Astrocyte (in vitro differentiated cells and primary cell): ENCODE data around the gene ALPK3. TPM values are rescaled to one million over a fixed set of nuclear protein-coding genes. Genes with fewer than 3 reads are reported as not detected.

ENCODE experiments used
- DNase-seq: peaks from one replicate; pipeline ENCODE4 v3.0.0-alpha.2; 2010; ENCODE audit warnings: low read depth
- FAIRE-seq: peaks from 2 replicates; lab custom pipeline; 2011; peaks lifted over from hg19 to GRCh38; lab: Jason Lieb, UNC
- H2AFZ ChIP-seq: 2 replicates; pipeline ENCODE4 v1.6.0; 2012; ENCODE audit warnings: low read depth, low read length, inconsistent platforms
- H3K27ac ChIP-seq: 2 replicates; pipeline ENCODE4 v1.5.1; 2011; ENCODE audit warnings: low read depth, low read length, inconsistent platforms
- H3K27me3 ChIP-seq: 2 replicates; pipeline ENCODE4 v1.6.0; 2011; ENCODE audit warnings: low read length, inconsistent platforms; ENCODE audit not compliant: insufficient read depth
- H3K36me3 ChIP-seq: 2 replicates; pipeline ENCODE4 v1.5.1; 2011; ENCODE audit warnings: low read length, inconsistent platforms; ENCODE audit not compliant: insufficient read depth
- H3K4me1 ChIP-seq: 2 replicates; pipeline ENCODE4 v1.5.1; 2011; ENCODE audit warnings: low read length, inconsistent platforms; ENCODE audit not compliant: insufficient read depth
- H3K4me2 ChIP-seq: 2 replicates; pipeline ENCODE4 v1.6.0; 2012; ENCODE audit warnings: low read length, inconsistent platforms
- H3K4me3 ChIP-seq: 2 replicates; pipeline ENCODE4 v1.5.1; 2011; ENCODE audit warnings: low read depth, mild to moderate bottlenecking, low read length, inconsistent platforms; ENCODE audit not compliant: insufficient read depth
- H3K79me2 ChIP-seq: 2 replicates; pipeline ENCODE4 v1.6.0; 2012; ENCODE audit warnings: mild to moderate bottlenecking, low read length, inconsistent platforms; ENCODE audit not compliant: insufficient read depth
- H3K9ac ChIP-seq: 2 replicates; pipeline ENCODE4 v1.6.0; 2012; ENCODE audit warnings: mild to moderate bottlenecking, low read length, inconsistent platforms
- H3K9me3 ChIP-seq: 2 replicates; pipeline ENCODE4 v1.5.1; 2012; ENCODE audit warnings: low read depth, mild to moderate bottlenecking, low read length, inconsistent platforms; ENCODE audit not compliant: insufficient read depth
- H4K20me1 ChIP-seq: 2 replicates; pipeline ENCODE4 v1.6.0; 2012; ENCODE audit warnings: low read length, inconsistent platforms; ENCODE audit not compliant: insufficient read depth
- H3K27ac Mint-ChIP-seq: one replicate; pipeline ENCODE4 v1.8.0; 2021; ENCODE audit warnings: mild to moderate bottlenecking, mixed read lengths; ENCODE audit not compliant: unreplicated experiment
- H3K27me3 Mint-ChIP-seq: one replicate; pipeline ENCODE4 v1.8.0; 2021; ENCODE audit warnings: low read depth, mixed read lengths; ENCODE audit not compliant: unreplicated experiment
- H3K36me3 Mint-ChIP-seq: one replicate; pipeline ENCODE4 v1.8.0; 2021; ENCODE audit warnings: low read depth, mixed read lengths; ENCODE audit not compliant: unreplicated experiment
- H3K4me1 Mint-ChIP-seq: one replicate; pipeline ENCODE4 v1.8.0; 2021; ENCODE audit warnings: low read depth, mixed read lengths; ENCODE audit not compliant: unreplicated experiment
- H3K4me3 Mint-ChIP-seq: one replicate; pipeline ENCODE4 v1.8.0; 2021; ENCODE audit warnings: mild to moderate bottlenecking, moderate library complexity, mixed read lengths; ENCODE audit not compliant: unreplicated experiment
- H3K9me3 Mint-ChIP-seq: one replicate; pipeline ENCODE4 v1.8.0; 2021; ENCODE audit warnings: mild to moderate bottlenecking, mixed read lengths; ENCODE audit not compliant: unreplicated experiment
- EZH2 ChIP-seq: IDR thresholded peaks from 2 replicates; pipeline ENCODE4 v1.6.1; 2012; ENCODE audit warnings: mild to moderate bottlenecking, low read length, inconsistent platforms; ENCODE audit not compliant: insufficient read depth
- total RNA-seq: library from RNA; stranded (reverse); gene quantifications from 2 replicates; pipeline ENCODE4 v1.2.1, GENCODE V29; 2021
- TF ChIP-seq, protein P1 (sequence below): IDR thresholded peaks from 2 replicates; pipeline ENCODE4 v1.5.1; 2011; ENCODE audit warnings: low read depth, mild to moderate bottlenecking, inconsistent platforms, low read length, moderate library complexity; ENCODE audit not compliant: insufficient read depth

ALPK3 gene
- total RNA-seq, 1 donor from 2014 or later = 9.1 TPM

DNA sequence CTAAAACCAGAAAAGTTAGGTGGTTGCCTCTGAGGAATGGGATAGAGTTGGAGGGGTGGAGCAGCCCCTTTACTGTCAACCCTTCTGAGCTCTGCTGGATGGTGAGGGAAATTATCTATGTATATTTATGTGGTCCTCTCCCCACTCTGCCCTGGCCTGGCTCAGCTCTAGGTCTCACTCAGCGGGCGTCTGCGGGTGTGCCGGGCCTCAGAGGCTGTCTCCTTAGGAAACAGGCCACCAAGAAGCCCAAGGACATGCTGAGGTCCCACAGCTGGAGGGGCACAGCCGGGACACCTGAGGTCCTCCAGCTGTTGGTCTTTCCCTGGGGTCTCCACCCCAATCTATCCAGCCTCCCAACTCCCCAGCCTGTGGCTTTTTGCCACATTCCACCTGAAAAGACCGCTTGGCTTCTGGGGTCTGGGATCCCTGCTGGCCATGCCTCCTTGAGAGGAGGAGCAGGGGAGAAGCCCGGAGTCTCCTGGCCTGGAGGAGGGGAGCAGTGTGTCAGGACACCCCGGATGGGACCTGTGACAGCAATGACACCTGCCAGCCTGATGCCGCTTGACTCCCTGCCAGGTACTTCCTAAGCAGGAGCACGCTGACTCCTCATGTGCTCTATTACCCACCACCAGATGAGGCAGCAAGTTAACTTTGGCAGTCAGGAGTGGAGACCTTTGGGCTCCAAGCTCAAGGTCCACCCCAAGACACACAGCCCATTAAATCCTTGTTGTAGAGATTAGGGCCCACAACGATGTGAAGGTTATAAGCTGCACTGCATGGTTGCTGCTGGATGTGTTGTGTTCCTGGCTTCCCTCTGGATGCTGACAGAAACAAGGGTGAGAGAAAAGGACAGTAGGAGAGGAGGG is 67.0 kb downstream of the ALPK3 start, which contains the start of gene SLC28A1:
Gene SLC28A1, plus strand, starts transcription at position 747 of the 866 bp plus-strand sequence. CDS start 3,099 bp downstream, outside the sequence.
- FAIRE-seq (no peak), DNase-seq (no peak)
- no peaks in the 10 kb centered on the region for H3K9me3 Mint-ChIP-seq
- peak within 1 kb of the TSS; percentile 19 for H3K27ac ChIP-seq
- peaks cover 4% of the 10 kb centered on the region for H3K36me3 Mint-ChIP-seq
- no peaks in the 10 kb centered on the region for H3K9me3 ChIP-seq
- peak within 1 kb of the TSS; percentile 3 for H3K27ac Mint-ChIP-seq
- H3K36me3 ChIP-seq = no peaks in the 10 kb centered on the region
- H3K27me3 ChIP-seq = no peaks in the 10 kb centered on the region
- H3K4me1 ChIP-seq = no peaks in the 10 kb centered on the region
- no peak for TF ChIP-seq EZH2
- TF ChIP-seq, protein P1, sequence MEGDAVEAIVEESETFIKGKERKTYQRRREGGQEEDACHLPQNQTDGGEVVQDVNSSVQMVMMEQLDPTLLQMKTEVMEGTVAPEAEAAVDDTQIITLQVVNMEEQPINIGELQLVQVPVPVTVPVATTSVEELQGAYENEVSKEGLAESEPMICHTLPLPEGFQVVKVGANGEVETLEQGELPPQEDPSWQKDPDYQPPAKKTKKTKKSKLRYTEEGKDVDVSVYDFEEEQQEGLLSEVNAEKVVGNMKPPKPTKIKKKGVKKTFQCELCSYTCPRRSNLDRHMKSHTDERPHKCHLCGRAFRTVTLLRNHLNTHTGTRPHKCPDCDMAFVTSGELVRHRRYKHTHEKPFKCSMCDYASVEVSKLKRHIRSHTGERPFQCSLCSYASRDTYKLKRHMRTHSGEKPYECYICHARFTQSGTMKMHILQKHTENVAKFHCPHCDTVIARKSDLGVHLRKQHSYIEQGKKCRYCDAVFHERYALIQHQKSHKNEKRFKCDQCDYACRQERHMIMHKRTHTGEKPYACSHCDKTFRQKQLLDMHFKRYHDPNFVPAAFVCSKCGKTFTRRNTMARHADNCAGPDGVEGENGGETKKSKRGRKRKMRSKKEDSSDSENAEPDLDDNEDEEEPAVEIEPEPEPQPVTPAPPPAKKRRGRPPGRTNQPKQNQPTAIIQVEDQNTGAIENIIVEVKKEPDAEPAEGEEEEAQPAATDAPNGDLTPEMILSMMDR = no peak
- peaks cover 14% of the 10 kb centered on the region for H3K27me3 Mint-ChIP-seq
- H3K4me2 ChIP-seq = no peak within 1 kb of the TSS
- H3K4me3 Mint-ChIP-seq = no peak within 1 kb of the TSS
- H4K20me1 ChIP-seq = no peaks in the 10 kb centered on the region
- H3K4me3 ChIP-seq = no peak within 1 kb of the TSS
- H3K79me2 ChIP-seq = no peaks in the 10 kb centered on the region
- H3K4me1 Mint-ChIP-seq = peaks cover 4% of the 10 kb centered on the region
- H3K9ac ChIP-seq = no peak within 1 kb of the TSS
- no peak within 1 kb of the TSS for H2AFZ ChIP-seq

DNA sequence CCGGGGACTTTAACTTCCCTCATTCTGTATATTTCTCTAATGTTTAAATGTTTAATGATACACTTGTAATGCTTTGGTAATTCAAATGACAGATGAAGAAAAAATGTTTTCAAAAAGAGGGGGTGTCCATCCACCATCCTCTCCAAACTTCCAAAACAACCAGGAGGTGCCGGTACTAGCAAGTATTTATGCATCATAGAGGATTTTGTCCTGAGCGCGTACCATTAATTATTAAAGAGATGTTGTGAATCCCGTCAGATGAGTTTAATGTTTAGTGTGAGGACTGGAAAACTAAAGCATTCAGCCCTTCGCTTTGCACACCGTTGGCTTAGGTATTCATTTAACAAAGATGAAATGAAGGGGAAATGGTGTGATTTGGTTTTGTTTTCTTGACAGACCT is 68.6 kb downstream of the ALPK3 start:
- Mint-ChIP-seq H3K9me3 (no peaks in the 10 kb centered on the region), H3K27me3 (peaks cover 16% of the 10 kb centered on the region), H3K27ac (no peak overlapping the region), H3K4me3 (no peak overlapping the region), H3K4me1 (peaks cover 4% of the 10 kb centered on the region), H3K36me3 (peaks cover 4% of the 10 kb centered on the region)
- Histone ChIP-seq H4K20me1 (no peaks in the 10 kb centered on the region), H3K27me3 (no peaks in the 10 kb centered on the region), H3K4me3 (no peak overlapping the region), H3K4me1 (no peaks in the 10 kb centered on the region), H3K27ac (no peak overlapping the region), H3K9me3 (no peaks in the 10 kb centered on the region), H3K79me2 (no peaks in the 10 kb centered on the region), H3K9ac (no peak overlapping the region), H3K4me2 (no peak overlapping the region), H2AFZ (no peak overlapping the region), H3K36me3 (no peaks in the 10 kb centered on the region)
- DNase-seq (no peak), FAIRE-seq (no peak)
- TF ChIP-seq, protein P1 = no peak
- TF ChIP-seq EZH2 = no peak
